ENCODE results near the gene CMKLR1.

Gene CMKLR1

GRCh38 chr12:108257610-108258106 is 81.5 kb downstream of the CMKLR1 start:
- DNase-seq: no peak

GRCh38 chr12:108257004-108257403 is 82.1 kb downstream of the CMKLR1 start:
- DNase-seq: no peak

- no peak for DNase-seq
These were observed 83.9 kb downstream of the CMKLR1 start for GRCh38 chr12:108255252-108255602.

GRCh38 chr12:108254517-108255251 is 84.4 kb downstream of the CMKLR1 start:
- no peak for DNase-seq

GRCh38 chr12:108254030-108254429 is 85.1 kb downstream of the CMKLR1 start:
- no peak for DNase-seq

GRCh38 chr12:108253540-108253939 is 85.6 kb downstream of the CMKLR1 start:
- DNase-seq: no peak

GRCh38 chr12:108252523-108252922 is 86.6 kb downstream of the CMKLR1 start:
- no peak for DNase-seq

- DNase-seq: no peak
These were observed 91.1 kb downstream of the CMKLR1 start for GRCh38 chr12:108248011-108248410.

- DNase-seq: no peak
These were observed 92.0 kb downstream of the CMKLR1 start for GRCh38 chr12:108247130-108247529.

GRCh38 chr12:108241986-108242703 is 97.0 kb downstream of the CMKLR1 start:
- DNase-seq: no peak

- DNase-seq: no peak
These were observed 98.2 kb downstream of the CMKLR1 start for GRCh38 chr12:108240928-108241327.

GRCh38 chr12:108240027-108240785 is 98.9 kb downstream of the CMKLR1 start:
- DNase-seq: no peak

GRCh38 chr12:108239378-108239777 is 99.7 kb downstream of the CMKLR1 start:
- no peak for DNase-seq

GRCh38 chr12:108238474-108238873 is 100.6 kb downstream of the CMKLR1 start:
- DNase-seq: no peak
